ENCODE results near the gene PAIP2B.
"Not testable (repeated sequence)": the region's sequence is repeated elsewhere in the genome, so short reads cannot be mapped to it uniquely, and the experiment has no call there.

PAIP2B gene

GRCh38 chr2:71226965-71227560 is at the start of gene PAIP2B:
Gene PAIP2B, minus strand, starts transcription at chr2:71227103. Its CDS starts 24,514 bp downstream, at chr2:71202589.
- DNase-seq (ENCODE audit: low spot score): peak; percentile 99

- DNase-seq (ENCODE audit: low spot score): no peak
These were observed 49.0 kb upstream of the PAIP2B start for GRCh38 chr2:71275939-71276310.

- no peak for DNase-seq (ENCODE audit: low spot score)
These were observed 42.7 kb upstream of the PAIP2B start for GRCh38 chr2:71269511-71270090.

- DNase-seq (ENCODE audit: low spot score): no peak
These were observed 36.5 kb upstream of the PAIP2B start for GRCh38 chr2:71263386-71263785.

GRCh38 chr2:71261534-71261933 is 34.6 kb upstream of the PAIP2B start:
- DNase-seq (ENCODE audit: low spot score): no peak

GRCh38 chr2:71256421-71256820 is 29.5 kb upstream of the PAIP2B start:
- DNase-seq (ENCODE audit: low spot score): no peak

GRCh38 chr2:71254776-71255175 is 27.9 kb upstream of the PAIP2B start:
- DNase-seq (ENCODE audit: low spot score): no peak

GRCh38 chr2:71254078-71254477 is 27.2 kb upstream of the PAIP2B start:
- DNase-seq (ENCODE audit: low spot score): no peak

- no peak for DNase-seq (ENCODE audit: low spot score)
These were observed 26.6 kb upstream of the PAIP2B start for GRCh38 chr2:71253476-71253875.

GRCh38 chr2:71252862-71253261 is 26.0 kb upstream of the PAIP2B start:
- DNase-seq (ENCODE audit: low spot score): no peak

- DNase-seq (ENCODE audit: low spot score): no peak
These were observed 24.0 kb upstream of the PAIP2B start for GRCh38 chr2:71250935-71251334.

- no peak for DNase-seq (ENCODE audit: low spot score)
These were observed 17.4 kb upstream of the PAIP2B start for GRCh38 chr2:71244302-71244660.

GRCh38 chr2:71243634-71244301 is 16.9 kb upstream of the PAIP2B start:
- no peak for DNase-seq (ENCODE audit: low spot score)

GRCh38 chr2:71240794-71241193 is 13.9 kb upstream of the PAIP2B start:
- no peak for DNase-seq (ENCODE audit: low spot score)

- no peak for DNase-seq (ENCODE audit: low spot score)
These were observed 11.2 kb upstream of the PAIP2B start for GRCh38 chr2:71238089-71238488.

- no peak for DNase-seq (ENCODE audit: low spot score)
These were observed 9.2 kb upstream of the PAIP2B start for GRCh38 chr2:71235930-71236587.

GRCh38 chr2:71233072-71233471 is 6.2 kb upstream of the PAIP2B start:
- DNase-seq (ENCODE audit: low spot score): not testable (repeated sequence)

- no peak for DNase-seq (ENCODE audit: low spot score)
These were observed 573 bp downstream of the PAIP2B start for GRCh38 chr2:71226096-71226964.

GRCh38 chr2:71224935-71225334 is 2.0 kb downstream of the PAIP2B start:
- no peak for DNase-seq (ENCODE audit: low spot score)

- DNase-seq (ENCODE audit: low spot score): no peak
These were observed 2.4 kb downstream of the PAIP2B start for GRCh38 chr2:71224457-71224856.

GRCh38 chr2:71223767-71224333 is 3.1 kb downstream of the PAIP2B start:
- DNase-seq (ENCODE audit: low spot score): peak; percentile 80

GRCh38 chr2:71220743-71221142 is 6.2 kb downstream of the PAIP2B start:
- DNase-seq (ENCODE audit: low spot score): peak; percentile 9
